Mammary epithelial cell (primary cell): Measurements from ENCODE around the gene ACAA2.

Source experiments
- CTCF ChIP-seq, 2 donors: IDR thresholded peaks in 1 of 2; conservative IDR thresholded peaks in 1 of 2; 2 replicates each; pipeline ENCODE4 v1.5.1; 2011 to 2012; ENCODE audit warnings: inconsistent platforms in 2 of 2, low read length in 2 of 2, mild to moderate bottlenecking in 2 of 2, control low read depth in 1 of 2, low read depth in 1 of 2; ENCODE audit not compliant: insufficient read depth in 1 of 2; ENCODE audit errors: extremely low read depth in 1 of 2
- EZH2 ChIP-seq: IDR thresholded peaks from 2 replicates; pipeline ENCODE4 v1.6.1; 2012; ENCODE audit warnings: low read length, inconsistent platforms, borderline replicate concordance

- TF ChIP-seq CTCF (conservative IDR thresholded peaks at IDR 0.05 in 1 of 2, IDR thresholded peaks at IDR 0.05 in 1 of 2; ENCODE audit: extremely low read depth in 1 of 2, insufficient read depth in 1 of 2, low read depth in 1 of 2, low read length in 2 of 2) (no peak), EZH2 (no peak)
Measured at GRCh38 chr18:49814147-49814499, 790 bp upstream of the ACAA2 start.
